Mesothelial cell of epicardium (in vitro differentiated cells): ENCODE results near the gene PLXNC1. TPM values are rescaled to one million over a fixed set of nuclear protein-coding genes. Genes with fewer than 3 reads are reported as not detected.

ENCODE experiments used
- DNase-seq, 2 experiments: peaks; one replicate each; pipeline ENCODE4 v3.0.0; 2021; ENCODE audit warnings: low spot score in 2 of 2; ENCODE audit not compliant: unreplicated experiment in 2 of 2
- H3K27ac Mint-ChIP-seq: 2 replicates; pipeline ENCODE4 v1.8.0; 2021; ENCODE audit warnings: mixed read lengths
- H3K27me3 Mint-ChIP-seq: 2 replicates; pipeline ENCODE4 v1.8.0; 2021; ENCODE audit warnings: low read depth, mixed read lengths
- H3K36me3 Mint-ChIP-seq: 2 replicates; pipeline ENCODE4 v1.8.0; 2021; ENCODE audit warnings: mixed read lengths
- H3K4me1 Mint-ChIP-seq: 2 replicates; pipeline ENCODE4 v1.8.0; 2021; ENCODE audit warnings: mixed read lengths
- H3K4me3 Mint-ChIP-seq: 2 replicates; pipeline ENCODE4 v1.8.0; 2021; ENCODE audit warnings: mild to moderate bottlenecking, moderate library complexity, mixed read lengths
- H3K9me3 Mint-ChIP-seq: 2 replicates; pipeline ENCODE4 v1.8.0; 2021; ENCODE audit warnings: mixed read lengths
- total RNA-seq: library from RNA; stranded (reverse); gene quantifications from 3 replicates; pipeline ENCODE4 v1.2.1, GENCODE V29; 2021
- TF ChIP-seq, protein P1 (sequence below): fragments of 200-600 bp; sonication (generic); IDR thresholded peaks from one replicate; pipeline ENCODE4 v1.5.0; 2021; ENCODE audit warnings: antibody characterized with exemption; ENCODE audit not compliant: unreplicated experiment

PLXNC1 gene
- total RNA-seq, 1 donor from 2014 or later = 3.4 TPM

GRCh38 chr12:94150240-94151121 lies 2.1 kb downstream of the PLXNC1 start:
- DNase-seq = no peak
- no peak overlapping the region for H3K27ac Mint-ChIP-seq

GRCh38 chr12:94151582-94151981 lies 3.2 kb downstream of the PLXNC1 start:
- no peak for DNase-seq
- peaks cover 88% of the 10 kb centered on the region for H3K27me3 Mint-ChIP-seq
- H3K27ac Mint-ChIP-seq = no peak overlapping the region

More at GRCh38 chr12:94150240-94151121, 2.1 kb downstream of the PLXNC1 start:
- Mint-ChIP-seq H3K9me3 (no peaks in the 10 kb centered on the region), H3K27me3 (peaks cover 90% of the 10 kb centered on the region), H3K36me3 (no peaks in the 10 kb centered on the region), H3K4me1 (peaks cover 6% of the 10 kb centered on the region), H3K4me3 (peak overlapping the region; percentile 65)
- TF ChIP-seq, protein P1, sequence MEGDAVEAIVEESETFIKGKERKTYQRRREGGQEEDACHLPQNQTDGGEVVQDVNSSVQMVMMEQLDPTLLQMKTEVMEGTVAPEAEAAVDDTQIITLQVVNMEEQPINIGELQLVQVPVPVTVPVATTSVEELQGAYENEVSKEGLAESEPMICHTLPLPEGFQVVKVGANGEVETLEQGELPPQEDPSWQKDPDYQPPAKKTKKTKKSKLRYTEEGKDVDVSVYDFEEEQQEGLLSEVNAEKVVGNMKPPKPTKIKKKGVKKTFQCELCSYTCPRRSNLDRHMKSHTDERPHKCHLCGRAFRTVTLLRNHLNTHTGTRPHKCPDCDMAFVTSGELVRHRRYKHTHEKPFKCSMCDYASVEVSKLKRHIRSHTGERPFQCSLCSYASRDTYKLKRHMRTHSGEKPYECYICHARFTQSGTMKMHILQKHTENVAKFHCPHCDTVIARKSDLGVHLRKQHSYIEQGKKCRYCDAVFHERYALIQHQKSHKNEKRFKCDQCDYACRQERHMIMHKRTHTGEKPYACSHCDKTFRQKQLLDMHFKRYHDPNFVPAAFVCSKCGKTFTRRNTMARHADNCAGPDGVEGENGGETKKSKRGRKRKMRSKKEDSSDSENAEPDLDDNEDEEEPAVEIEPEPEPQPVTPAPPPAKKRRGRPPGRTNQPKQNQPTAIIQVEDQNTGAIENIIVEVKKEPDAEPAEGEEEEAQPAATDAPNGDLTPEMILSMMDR = no peak

DNA sequence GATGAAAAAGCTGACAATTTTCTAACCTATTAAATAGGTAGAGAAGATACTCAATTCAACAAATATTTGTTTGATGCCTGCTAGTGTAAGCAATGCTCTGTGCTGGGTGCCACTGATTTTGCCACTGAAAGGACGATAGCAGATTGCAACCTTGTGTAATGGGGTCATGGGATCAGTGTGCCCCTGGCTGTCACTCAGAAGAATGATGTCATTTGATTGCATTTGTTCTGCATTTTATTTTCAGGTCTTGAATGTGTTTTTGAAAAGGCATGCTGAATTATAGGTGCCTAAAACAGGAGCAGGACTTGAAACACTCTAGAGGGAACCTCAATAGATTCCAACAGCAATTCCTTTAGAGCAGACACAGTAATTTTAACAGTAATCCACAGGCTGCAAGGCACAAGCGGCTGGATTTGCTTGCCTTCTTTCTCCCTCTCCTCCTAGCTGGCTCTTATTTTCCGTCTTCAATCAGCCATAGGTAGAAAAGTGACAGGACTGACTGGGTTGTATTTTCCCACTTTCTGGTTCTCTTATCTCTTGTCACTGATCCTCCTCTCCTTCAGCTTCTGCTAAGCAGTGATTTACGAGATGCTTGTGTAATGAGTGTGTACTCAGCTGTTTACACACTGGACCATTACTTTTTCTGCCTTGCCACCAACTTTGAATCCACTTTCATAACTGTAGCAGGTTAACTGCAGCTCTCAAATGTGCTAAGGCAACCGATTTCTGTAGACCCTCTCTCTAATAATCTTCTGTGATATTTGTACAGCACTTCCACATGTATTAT lies 4.1 kb downstream of the PLXNC1 start:
- Mint-ChIP-seq H3K4me3 (no peak overlapping the region), H3K27ac (no peak overlapping the region), H3K9me3 (no peaks in the 10 kb centered on the region), H3K27me3 (peaks cover 88% of the 10 kb centered on the region), H3K4me1 (peaks cover 6% of the 10 kb centered on the region), H3K36me3 (no peaks in the 10 kb centered on the region)
- TF ChIP-seq, protein P1 = no peak
- no peak for DNase-seq

More at GRCh38 chr12:94151582-94151981, 3.2 kb downstream of the PLXNC1 start:
- Mint-ChIP-seq H3K36me3 (no peaks in the 10 kb centered on the region), H3K4me1 (peaks cover 6% of the 10 kb centered on the region), H3K4me3 (no peak overlapping the region), H3K9me3 (no peaks in the 10 kb centered on the region)
- TF ChIP-seq, protein P1 = no peak

GRCh38 chr12:94157181-94157580 lies 8.8 kb downstream of the PLXNC1 start:
- no peak overlapping the region for H3K4me3 Mint-ChIP-seq
- peaks cover 79% of the 10 kb centered on the region for H3K27me3 Mint-ChIP-seq
- H3K27ac Mint-ChIP-seq = no peak overlapping the region
- TF ChIP-seq, protein P1 = no peak
- H3K9me3 Mint-ChIP-seq = peaks cover 3% of the 10 kb centered on the region
- no peaks in the 10 kb centered on the region for H3K4me1 Mint-ChIP-seq
- H3K36me3 Mint-ChIP-seq = no peaks in the 10 kb centered on the region
- no peak for DNase-seq

- Mint-ChIP-seq H3K27me3 (peaks cover 76% of the 10 kb centered on the region), H3K4me1 (no peaks in the 10 kb centered on the region), H3K9me3 (peaks cover 4% of the 10 kb centered on the region), H3K36me3 (no peaks in the 10 kb centered on the region), H3K27ac (no peak overlapping the region), H3K4me3 (no peak overlapping the region)
- no peak for DNase-seq
- TF ChIP-seq, protein P1 = no peak
These were observed 9.6 kb downstream of the PLXNC1 start for GRCh38 chr12:94157981-94158411.
